NCI-H1417 (cell line): ENCODE results near the gene DIRAS1.
"Not testable (repeated sequence)": the region's sequence is repeated elsewhere in the genome, so short reads cannot be mapped to it uniquely, and the experiment has no call there.

Experiments
- DNase-seq, 3 experiments: peaks; one replicate each; lab custom pipeline; 2025; lab: John Stamatoyannopoulos, UW

The DIRAS1 gene

DNA sequence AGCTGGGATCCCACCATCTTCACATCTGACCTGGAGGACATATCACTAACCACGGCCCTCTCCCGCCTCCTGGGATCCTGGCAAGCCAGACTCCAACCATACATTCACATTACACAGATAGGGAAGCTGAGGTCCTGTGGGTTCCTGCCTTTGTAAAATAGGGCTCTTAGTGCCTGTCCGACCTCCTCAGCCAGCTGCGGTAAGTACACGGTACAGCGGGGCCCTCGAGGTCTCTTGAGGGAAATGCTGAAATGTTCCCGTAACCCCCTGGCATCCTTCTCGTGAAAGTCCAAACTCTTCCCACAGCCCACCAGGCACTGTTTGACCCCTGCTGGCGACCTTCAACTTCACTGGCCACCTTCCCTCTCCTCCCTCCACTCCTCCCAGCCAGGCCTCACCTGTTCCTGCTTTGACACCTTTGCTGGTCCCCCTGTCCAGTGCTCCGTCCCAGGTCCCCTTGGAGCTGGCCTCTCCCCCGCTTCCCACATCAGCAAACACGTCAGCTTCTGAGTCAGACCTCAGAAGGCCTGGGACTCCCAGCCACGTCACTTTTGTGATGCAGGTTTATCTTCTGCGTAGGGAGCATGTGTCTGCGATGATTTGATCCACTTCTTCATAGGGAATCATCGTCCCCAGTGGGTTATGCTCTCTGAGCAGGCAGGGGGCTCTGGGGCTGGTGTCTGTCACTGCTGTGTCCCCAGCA, 9.8 kb downstream of the DIRAS1 start:
- DNase-seq = no peak

DNA sequence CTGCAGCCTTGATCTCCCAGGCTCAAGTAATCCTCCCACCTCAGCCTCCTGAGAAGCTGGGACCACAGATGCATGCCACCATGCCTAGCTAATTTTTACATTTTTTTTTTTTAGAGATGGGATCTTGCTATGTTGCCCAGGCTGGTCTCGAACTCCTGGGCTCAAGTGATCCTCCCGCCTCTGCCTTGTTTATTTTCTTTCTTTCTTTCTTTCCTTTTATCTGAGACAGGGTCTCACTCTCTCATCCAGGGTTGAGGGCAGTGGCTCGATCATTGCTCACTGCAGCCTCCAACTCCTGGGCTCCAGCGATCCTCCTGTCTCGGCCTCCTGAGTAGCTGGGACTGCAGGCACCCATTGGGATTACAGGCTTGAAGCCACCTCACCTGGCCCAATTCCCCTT, 14.9 kb downstream of the DIRAS1 start:
- no peak for DNase-seq

DNA sequence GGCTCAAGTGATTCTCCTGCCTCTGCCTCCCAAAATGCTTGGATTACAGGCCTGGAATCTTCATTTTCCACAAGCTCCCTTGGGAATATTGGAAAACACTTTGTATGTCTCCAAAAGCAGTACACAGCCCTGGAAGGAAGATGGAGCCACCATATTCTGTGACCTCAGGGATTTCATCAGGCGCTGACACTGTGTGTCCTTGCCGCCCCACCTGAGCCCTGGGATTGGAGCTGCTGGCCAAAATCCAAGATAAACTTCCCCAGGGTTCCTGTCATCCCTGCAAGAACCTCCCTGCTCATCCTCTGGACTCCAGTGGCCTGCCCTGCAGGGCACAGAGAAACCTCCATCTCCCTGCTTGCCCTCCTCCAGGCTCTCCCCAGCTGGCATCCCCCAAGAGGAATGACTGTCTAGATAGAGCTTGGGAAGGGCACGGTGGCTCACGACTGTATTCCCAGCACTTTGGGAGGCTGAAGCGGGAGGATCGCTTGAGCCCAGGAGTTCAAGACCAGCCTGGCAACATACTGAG, 17.4 kb downstream of the DIRAS1 start:
- no peak for DNase-seq

- DNase-seq = no peak
These were observed 18.1 kb downstream of the DIRAS1 start for GRCh38 chr19:2703077-2703437.

DNA sequence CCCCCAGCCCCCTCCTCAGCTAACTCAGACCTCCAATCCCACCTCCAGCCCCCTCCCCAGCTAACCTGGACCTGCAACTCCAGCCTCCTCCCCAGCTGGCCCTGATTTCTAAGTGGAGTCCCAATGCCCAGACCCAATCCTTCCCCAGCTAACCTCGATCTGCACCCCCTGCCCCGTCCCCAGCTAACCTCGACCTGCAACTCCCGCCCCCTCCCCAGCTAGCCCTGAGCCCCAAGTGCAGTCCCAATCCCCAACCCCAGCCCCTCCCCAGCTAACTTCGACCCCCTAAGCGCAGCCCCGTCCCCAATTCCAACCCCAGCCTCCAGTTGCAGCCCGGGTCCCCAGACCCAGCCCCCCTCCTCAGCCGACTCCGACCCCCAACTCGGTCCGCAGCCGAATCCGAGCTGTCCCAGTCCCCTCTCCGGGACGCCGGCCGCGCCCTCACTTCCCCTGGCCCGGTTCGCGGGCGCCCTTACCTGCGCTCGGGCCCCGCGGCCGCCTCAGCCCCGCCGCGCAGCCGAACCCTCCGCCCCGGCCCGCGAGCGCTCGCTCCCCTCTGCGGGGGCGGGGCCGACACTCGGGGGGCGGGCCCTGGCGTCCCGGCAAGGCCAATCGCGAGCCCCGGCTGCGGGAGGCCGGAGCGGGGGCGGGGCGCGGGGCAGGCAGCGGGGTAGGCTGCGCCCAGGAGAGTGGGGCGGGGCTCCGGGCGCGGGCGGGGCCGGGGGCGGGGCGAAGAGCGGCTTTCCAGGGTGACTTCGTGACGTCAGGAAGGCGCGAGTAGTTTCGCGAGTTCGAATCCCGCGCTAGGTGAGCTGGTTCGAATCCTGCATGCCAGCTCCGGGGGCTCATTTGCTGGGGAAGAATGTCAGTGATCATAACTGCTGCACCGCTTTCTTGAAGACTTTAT, 18.7 kb downstream of the DIRAS1 start, which contains the start of gene GNG7:
Gene GNG7, minus strand, starts transcription at position 525 of the 907 bp plus-strand sequence. CDS start 182,006 bp downstream, outside the sequence.
- DNase-seq = peak; percentile 75 to 87 (median 77)

- no peak for DNase-seq
These were observed 19.6 kb downstream of the DIRAS1 start for GRCh38 chr19:2701361-2702169.

DNA sequence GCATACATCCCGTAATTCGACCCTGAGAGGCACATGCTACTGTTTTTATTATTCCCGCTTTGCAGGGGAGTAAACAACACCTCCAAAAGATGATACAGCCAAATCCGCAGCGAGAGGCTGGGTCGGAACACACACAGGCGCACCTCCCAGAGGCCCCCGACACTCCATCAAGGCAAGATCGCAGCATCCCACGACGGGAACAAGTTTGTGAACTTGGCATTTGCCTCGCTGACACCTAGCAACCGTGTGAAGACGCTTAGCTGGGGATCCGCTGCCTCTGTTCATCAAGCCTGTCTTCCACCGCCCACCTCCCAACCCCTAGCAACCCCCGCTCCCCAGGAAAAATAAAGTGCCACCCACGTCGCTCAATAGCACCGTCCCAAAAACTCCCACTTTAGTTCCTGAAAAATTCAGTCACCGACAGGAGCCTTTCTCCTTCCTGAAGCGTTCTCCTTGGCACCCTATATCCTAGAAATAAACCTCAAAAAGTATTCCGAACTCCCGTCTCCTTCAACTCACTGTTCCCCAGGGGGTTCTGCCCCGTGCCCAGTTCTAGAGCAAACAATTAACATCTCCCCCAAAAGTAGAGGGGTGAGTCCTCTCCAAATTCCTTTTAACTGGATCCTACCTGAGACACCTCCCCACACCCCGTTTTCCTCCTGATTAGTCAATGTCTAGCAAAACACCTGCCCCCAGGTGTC, 20.4 kb downstream of the DIRAS1 start:
- DNase-seq = peak in 1 of 3 experiments; percentile 29

DNA sequence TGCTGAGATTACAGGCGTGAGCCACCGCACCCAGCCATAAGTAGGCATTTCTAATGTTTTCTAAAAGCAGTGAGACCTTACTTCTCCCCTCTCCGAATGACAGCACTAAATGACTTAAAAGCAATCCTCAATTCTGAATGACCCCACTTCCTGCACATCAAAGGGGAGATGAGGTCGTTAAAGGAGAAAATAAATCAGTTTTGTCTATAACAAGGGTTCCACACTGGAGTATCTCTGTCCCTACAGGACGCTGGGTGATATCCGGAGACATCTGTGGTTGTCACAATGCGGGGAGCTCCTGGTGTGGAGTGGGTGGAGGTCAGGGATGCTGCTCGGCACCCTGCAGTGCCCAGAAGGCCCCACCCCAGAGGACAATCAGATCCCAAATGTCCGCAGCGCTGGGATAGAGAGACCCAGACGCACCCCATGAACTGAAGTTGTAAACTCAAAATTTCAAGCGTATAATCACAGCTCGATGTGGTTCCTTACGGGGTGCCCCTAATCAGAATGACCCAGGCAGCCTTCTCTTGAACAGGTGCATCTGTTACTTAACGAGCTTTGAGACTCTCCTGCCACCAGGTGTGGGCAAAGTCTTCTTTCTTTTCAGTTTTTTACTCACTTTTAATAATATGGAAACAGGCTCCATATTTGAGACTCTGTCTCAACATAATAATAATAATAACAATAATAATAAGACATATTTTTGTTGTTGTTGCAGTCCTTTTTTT, 21.6 kb downstream of the DIRAS1 start:
- no peak for DNase-seq

GRCh38 chr19:2694196-2694595, 27.0 kb downstream of the DIRAS1 start:
- no peak for DNase-seq

GRCh38 chr19:2693492-2694160, 27.5 kb downstream of the DIRAS1 start:
- DNase-seq = no peak

- DNase-seq = no peak
These were observed 29.2 kb downstream of the DIRAS1 start for GRCh38 chr19:2691951-2692350.

DNA sequence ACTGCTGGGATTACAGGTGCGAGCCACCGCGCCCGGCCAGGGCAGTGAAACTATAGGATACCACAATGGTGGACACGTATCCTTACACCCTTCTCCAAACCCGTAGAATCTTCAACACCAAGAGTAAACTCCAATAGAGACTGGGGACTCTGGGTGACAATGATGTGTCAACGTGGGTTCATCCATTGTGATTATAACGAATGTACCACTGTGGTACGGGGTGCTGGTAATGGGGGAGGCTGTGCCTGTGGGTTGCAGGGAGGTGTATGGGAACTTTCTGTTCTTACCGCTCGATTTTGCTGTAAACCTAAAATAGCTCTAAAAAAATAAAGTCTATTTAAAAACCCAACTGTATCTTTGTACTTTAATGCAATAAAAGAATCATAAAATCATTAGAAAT, 30.3 kb downstream of the DIRAS1 start:
- DNase-seq = no peak

DNA sequence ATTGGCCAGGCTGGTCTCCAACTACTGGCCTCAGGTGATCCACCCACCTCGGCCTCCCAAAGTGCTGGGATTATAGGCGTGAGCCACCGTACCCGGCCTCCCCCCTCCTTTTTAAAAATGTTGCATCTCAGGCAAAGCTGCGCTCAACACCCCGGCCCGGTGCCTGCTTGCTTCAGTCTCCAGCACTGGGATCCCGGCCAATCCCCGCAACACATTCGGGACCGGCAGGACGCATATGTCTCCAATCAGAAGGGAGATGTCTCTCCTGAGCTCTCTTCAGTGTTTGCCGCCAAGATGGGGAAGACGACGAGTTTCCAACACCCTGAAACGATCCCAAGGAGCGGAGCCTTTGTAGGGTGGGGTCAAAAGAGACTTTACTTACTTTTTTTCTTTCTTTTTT, 34.8 kb downstream of the DIRAS1 start:
- no peak for DNase-seq

GRCh38 chr19:2685204-2685704, 35.9 kb downstream of the DIRAS1 start:
- DNase-seq = no peak

- DNase-seq = no peak
These were observed 37.7 kb downstream of the DIRAS1 start for GRCh38 chr19:2683430-2684003.

- no peak for DNase-seq
These were observed 40.4 kb downstream of the DIRAS1 start for GRCh38 chr19:2680808-2681207.

GRCh38 chr19:2679439-2679838, 41.7 kb downstream of the DIRAS1 start:
- DNase-seq = peak in 1 of 3 experiments; percentile 13

- not testable (repeated sequence) for DNase-seq
These were observed 42.2 kb downstream of the DIRAS1 start for GRCh38 chr19:2678948-2679347.

GRCh38 chr19:2678044-2678671, 43.0 kb downstream of the DIRAS1 start:
- DNase-seq = peak in 1 of 3 experiments; percentile 22
